Measurements from ENCODE around the gene AGER.
A peak's percentile ranks its signal among the peaks of the same experiment; 100 is the strongest.
"Not testable (repeated sequence)": the region's sequence is repeated elsewhere in the genome, so short reads cannot be mapped to it uniquely, and the experiment has no call there.

Gene AGER

DNA sequence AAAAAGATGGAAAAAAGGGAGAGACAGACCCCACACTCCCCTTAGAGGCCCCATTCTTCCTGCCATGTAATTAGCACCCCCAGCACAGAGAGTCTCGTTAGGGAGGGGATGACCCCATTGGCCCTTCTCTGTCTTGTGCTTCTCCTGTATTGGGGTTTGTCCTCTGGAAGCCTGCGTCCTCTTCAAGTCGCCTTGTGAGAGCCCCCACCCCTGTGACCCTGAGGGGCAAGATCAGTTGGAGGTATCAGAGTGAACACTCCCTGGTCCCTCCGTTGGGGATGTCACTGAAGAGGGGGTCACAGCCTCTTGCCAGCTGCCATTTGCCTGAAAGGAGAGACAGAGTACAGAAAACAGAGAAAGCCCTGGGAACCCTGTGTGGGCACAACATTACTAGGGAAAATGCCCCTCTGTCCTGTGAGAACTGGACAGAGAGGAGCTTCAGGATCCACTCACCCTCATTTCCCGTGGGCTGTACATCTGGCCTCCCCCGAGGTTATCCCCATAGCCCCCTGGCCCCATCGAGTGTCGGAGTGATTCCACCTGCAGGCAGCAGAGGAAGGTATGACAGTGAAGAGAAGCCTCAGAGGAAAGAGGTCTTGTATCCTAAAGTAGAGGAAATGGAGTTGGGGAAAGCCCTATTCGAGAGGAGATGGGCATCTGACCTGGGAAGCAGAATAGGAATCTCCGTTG lies 2.2 kb upstream of the AGER start:
- not testable (repeated sequence) for DNase-seq (ENCODE audit: low spot score)

DNA sequence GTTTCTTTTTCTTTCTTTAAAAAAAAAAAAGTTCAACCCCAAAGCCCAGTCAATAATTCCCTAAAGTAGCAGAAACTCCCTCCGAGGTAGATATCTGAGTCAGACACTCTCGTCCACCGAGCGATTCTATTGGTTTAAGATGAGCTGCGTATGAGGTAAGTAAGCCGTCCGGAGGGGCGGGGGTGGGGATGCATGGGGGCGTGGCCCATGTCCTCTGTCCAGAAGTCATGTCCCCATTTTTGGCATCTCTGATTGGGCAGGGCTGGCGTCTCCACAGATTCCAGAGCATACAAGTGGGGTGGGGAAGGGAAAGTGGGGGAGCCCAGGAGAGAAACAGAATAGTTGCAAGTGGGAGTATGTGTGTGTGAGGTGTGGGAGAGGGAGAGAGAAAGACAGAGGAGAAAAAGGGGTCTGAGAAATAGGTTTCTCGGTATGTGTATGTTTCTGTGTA lies 1.7 kb upstream of the AGER start:
- peak; percentile 76 for DNase-seq (ENCODE audit: low spot score)

DNA sequence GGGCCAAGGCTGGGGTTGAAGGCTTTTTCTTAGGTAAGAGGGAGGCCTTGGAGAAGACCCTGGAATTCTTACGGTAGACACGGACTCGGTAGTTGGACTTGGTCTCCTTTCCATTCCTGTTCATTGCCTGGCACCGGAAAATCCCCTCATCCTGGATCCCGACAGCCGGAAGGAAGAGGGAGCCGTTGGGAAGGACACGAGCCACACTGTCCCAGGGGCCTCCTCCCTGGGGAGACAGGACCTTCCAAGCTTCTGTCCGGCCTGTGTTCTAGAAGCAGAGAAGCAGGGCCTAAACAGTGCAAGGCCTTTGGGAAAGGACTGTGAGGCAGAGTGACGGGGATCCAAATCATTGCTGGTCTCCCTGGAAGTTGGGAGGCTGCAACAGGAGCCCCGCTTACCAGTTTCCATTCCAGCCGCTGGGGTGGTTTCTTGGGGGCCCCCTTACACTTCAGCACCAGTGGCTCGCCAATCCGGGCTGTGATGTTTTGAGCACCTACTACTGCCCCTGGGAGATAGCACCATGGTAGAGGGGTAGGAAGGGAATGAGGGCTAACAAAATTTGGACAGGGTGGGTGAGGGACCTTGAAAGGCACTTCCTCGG lies 470 bp downstream of the AGER start:
- DNase-seq (ENCODE audit: low spot score), result no peak

DNA sequence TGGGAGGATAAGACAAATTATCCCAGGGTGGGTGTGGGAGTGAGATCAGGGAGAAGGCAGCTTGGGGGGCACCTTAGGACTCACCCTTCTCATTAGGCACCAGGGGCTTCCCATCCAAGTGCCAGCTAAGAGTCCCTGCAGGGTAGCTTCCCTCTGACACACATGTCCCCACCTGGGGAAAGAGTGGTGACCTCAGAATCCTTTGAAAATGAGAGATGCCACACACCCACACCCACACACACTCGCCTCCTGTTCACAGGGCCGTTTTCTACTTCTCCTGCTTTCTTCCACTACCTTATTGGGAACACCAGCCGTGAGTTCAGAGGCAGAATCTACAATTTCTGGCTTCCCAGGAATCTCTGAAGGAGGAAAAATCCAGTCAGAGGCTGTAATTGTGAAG lies 1.0 kb downstream of the AGER start:
- no peak for DNase-seq (ENCODE audit: low spot score)

DNA sequence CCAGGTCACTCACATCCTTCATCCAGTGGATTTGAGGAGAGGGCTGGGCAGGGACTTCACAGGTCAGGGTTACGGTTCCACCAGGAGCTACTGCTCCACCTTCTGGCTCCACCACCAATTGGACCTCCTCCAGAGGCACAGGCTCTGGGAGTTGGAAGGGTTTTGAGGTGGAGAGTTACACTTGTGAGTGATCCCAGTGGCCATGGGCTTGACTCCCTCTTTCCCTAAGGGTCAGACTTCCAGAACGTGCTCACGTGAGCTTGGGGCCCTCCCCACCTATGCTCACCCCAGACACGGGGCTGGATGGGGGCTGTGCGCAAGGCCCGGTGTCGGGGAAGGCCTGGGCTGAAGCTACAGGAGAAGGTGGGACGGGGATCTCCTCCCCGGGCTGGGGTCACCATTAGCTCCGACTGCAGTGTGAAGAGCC lies 1.5 kb downstream of the AGER start:
- no peak for DNase-seq (ENCODE audit: low spot score)

DNA sequence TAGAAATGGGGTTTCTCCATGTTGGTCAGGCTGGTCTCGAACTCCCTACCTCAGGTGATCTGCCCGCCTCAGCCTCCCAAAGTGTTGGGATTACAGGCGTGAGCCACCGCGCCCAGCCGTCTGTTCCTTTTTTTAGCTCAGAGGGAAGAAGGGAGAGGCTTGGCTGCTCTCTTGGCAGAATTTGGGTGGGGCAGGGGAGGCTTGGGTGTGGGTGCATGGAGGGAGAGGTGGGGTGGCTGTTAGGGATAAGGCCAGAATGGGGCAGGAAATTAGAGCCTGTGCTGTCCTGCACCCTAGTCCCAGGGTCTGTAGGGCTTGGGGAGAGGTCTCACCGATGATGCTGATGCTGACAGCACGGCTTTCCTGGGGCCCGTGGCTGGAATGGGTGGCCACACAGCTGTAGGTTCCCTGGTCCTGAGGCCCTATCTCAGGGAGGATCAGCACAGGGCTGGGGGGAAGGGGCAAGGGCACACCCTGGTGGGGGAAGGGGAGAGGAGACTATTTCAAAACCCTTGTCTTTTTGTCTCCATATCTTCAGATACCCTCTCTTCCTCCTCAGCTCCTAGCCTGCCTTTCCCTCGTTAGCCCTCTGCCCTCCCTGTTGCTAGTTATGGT lies 2.0 kb downstream of the AGER start:
- DNase-seq (ENCODE audit: low spot score), result no peak

DNA sequence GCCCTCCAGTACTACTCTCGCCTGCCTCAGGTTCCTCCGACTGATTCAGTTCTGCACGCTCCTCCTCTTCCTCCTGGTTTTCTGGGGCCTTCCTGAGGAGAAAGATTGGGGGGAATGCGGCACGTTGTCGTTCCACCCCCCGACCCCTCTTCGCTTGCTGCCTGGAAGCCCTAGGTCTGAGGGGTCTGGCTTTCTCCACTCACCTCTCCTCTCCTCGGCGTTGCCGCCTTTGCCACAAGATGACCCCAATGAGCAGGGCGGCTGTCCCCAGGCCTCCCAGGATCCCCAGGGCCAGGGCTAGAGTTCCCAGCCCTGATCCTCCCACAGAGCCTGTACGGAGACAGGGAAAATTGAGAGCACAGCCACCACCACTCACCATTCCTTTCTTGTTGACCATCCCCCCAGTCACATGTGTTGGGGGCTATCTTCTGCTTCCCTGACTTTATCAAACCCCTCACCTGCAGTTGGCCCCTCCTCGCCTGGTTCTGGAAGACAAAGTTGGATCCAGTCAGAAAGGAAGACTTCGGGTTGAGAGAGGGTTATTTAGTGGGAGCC lies 2.8 kb downstream of the AGER start:
- no peak for DNase-seq (ENCODE audit: low spot score)

DNA sequence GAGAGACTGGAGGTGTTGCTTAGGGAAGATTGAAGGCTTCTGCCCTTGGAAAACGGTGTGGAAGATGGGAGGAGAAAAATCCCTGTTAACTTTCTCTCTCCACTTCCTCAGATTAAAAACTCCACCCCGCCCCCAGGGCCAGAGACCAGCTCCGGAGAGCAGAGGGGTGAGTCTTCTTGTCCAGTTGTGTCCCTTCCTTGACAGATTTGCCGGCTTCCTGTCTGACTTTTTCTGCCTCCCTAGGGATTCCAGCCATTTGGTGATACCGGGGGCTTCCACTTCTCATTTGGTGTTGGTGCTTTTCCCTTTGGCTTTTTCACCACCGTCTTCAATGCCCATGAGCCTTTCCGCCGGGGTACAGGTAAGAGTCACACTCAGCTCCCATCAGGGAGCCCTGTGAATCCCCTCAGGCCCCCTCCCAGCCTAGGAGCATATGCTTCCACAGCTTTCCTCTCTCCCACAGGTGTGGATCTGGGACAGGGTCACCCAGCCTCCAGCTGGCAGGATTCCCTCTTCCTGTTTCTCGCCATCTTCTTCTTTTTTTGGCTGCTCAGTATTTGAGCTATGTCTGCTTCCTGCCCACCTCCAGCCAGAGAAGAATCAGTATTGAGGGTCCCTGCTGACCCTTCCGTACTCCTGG lies 4.2 kb downstream of the AGER start:
- no peak for DNase-seq (ENCODE audit: low spot score)

DNA sequence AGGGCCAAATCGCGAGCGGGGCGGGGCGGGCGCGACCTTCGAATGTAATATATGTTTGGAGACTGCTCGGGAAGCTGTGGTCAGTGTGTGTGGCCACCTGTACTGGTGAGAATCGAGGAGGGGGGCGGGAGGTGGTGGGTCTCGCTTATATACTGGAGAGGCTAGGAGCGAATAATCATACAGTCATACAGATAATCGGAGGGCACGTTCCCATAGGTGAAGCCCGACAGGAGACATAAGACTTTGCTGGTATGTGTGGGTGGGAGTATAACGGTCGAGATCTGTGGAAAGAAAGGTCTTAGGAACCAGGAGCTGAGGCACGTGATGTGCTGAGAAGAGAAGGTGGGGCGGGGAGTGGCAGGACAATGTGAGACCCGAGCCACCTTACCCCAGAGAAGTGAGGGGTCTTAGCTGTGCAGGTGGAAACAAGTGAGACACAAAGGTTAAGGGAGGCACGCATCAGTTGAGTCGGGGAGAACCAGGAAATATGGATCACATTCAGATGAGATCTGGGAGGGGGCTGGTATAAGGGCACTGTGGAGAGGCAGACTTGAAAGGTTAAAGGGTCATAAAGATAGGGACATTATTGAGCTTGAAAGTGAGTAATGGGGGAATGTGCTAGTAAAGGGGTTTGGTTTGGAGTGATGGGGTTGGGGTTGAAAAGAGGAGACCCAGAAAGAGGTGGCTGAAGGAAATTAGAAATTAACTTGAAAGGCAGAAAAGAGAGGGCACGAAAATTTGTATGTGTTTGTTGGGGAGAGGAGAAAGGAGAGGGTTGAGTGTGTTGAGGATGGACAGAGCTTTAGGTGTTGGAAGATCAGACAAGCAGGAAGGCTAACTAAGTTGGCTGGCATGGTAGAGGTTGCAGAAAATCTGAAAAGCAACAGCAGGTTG lies 5.3 kb downstream of the AGER start:
- no peak for DNase-seq (ENCODE audit: low spot score)

DNA sequence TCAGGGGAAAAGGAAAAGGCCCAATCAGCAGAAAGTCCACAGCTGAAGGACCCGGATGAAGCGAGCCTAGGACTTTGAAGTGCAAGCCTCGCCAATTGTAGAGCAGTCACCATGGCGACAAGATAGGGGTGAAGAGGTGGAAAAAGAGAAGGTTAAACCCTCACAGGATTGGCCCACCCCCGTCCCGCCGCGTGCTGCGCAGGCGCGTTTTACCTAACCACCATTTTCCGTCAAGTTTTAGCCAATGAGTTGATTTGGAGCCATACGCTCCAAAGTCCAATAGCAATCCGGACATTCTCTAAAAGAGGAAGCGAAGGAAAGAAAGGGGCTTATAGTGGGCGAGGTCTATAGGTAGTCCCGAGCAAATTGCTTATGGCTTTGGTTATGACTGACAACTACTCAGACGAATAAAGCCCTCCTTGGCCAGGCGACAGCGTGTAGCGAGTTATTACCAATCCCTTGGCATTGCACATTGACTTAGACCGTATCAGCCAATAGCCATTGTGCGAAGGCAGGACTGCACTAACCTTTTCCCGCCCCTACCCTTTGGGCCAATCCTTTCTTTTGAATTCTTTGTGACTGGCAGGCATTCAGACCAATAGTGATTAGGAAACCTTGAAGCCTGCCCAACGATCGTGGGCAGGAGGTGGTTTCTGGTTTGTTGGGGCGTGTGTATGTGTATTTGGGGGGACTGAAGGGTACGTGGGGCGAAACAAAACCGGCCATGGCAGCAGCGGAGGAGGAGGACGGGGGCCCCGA lies 6.1 kb downstream of the AGER start, which contains the start of gene RNF5:
Gene RNF5 (plus strand): TSS at position 618 of the 759 bp plus-strand sequence. CDS start 107 bp downstream, at position 725.
- peak; percentile 97 for DNase-seq (ENCODE audit: low spot score)

DNA sequence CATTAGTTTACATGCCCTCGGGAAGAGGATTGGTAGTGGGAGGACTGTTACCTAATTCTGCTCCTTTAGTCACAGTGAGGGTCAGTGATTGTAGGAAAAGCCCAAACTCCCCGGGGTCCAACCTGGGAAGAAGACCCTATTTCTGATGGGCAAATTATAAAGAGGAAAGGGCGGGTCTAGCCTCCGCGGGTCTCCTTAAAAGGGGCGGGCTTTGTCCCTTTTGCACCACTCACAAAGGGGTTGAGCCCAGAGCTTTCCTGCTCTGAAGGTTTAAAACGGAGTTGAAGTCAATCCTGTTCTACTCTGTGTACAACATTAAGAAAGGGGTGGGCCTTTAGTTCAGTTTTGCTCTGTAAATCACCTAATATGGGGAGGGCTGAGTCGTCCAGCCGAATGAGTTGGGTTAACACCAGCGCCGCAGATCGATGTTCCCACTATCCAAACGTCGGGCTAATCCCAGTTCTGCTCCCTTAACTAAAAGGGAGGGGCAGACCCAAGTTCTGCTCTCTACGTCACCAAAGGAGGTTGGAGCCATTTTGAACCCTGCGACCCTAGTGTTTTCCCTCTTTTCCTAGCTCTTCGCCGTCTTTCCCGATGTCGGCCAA lies 6.8 kb downstream of the AGER start:
- DNase-seq (ENCODE audit: low spot score), result no peak

DNA sequence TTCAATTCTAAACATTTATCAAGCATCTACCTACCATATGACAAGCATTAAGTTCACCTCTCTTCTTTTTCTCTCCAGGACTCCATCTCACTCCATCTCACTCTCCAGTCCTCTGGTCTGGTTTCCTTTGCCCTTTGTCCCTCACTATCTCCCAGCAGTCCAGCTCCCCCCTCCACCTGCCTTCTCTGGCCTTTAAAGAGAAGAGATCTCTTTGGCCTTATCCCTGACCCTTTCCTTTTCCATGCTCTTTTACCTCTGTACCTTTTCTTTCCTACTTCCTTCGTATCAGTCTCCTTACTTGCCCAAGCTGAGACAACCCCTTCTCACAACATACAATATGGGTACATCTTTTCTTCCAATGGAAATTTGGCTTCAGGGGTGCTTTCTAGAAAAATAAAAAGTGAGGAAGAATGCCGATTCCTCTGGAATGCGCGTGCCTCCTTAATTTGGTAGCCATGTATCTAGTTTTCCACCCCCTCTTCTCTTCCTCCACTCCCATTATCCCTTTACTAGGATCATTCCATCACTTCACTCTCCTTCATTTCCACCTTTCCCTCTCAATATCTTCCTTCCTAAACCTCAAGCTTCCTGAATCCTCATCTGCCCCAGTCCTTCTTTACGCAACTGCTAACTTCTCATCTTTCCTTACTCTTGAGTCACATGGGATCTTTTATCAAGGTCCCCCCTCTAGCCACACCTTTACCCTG lies 7.4 kb downstream of the AGER start:
- DNase-seq (ENCODE audit: low spot score), result no peak

DNA sequence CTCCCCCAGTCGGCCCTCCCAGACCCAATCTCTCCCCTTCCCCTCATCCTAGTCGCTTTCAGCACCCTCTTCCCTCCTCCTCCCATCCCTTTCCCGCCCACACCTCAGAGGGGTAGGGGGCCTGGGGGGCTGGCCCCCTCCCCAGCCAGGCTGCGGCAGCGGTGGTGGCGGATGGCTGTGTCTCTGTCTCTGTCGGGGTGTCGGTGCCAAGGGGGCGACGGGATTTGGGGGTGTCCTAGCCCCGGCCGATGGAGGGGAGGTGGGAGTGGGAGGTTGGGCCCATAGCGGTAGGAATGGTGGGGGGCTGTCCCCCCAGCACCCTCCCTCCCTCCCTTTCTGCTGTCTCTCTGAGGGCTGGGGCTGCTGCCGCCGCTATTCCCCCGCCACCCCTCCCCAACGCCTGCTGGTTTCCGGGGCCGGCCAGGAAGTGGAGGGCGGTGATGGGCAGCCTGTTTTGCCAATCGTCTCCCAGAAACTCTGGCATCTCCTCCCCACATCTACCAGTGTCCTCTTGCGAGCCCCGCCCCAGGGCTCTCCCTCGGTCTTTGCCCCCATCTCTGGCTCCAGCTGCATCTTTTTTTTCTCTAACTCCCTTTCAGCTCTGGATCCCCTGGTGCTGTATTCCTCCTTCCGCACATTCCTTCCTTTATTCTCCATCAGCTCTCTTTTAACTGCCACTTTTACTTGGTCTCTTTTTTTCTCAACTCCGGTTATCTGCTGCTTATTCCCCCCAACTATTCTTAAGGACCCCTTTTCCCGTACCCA lies 8.2 kb downstream of the AGER start, which contains the start of gene AGPAT1:
Gene AGPAT1 (minus strand): TSS at position 374 of the 765 bp plus-strand sequence. CDS start 4,588 bp downstream, outside the sequence.
- DNase-seq (ENCODE audit: low spot score), result peak; percentile 98

DNA sequence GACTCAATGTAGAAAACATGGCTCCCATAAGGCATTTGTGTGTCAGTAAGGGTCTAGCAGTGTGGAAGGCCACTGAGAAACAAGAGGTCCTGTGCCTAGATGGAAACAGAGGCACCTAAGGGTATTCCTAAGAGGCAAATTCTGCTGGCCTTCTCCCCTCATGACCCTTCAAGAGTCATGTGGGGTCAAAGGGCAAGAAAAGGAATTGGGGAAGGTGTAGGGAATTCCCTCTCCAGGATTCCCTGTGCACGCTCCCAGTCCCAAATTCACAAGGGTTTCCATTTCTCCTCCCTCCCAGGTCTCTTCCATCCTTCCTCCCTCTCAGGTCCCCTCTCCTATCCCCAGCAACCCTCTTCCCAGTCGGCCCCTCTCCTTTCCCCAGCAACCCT lies 8.7 kb downstream of the AGER start:
- no peak for DNase-seq (ENCODE audit: low spot score)

DNA sequence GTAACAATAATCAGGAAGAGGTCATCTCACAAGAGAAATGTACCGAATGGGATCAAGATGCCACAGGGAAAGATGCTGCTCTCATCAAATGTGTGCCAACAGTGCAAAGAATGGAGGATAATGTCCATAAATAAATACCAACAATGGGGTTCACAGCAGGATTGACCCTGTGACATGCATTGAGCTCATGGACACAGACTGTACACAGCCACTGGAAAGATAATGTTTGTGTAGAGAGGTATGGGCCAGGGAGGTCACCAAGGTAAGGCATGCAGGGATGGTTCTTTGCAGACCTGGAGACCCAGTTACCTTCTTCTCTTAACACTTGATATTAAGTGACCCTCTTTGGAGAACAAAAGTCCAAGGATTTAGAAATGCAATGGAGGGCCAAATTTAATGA lies 9.6 kb downstream of the AGER start:
- no peak for DNase-seq (ENCODE audit: low spot score)

DNA sequence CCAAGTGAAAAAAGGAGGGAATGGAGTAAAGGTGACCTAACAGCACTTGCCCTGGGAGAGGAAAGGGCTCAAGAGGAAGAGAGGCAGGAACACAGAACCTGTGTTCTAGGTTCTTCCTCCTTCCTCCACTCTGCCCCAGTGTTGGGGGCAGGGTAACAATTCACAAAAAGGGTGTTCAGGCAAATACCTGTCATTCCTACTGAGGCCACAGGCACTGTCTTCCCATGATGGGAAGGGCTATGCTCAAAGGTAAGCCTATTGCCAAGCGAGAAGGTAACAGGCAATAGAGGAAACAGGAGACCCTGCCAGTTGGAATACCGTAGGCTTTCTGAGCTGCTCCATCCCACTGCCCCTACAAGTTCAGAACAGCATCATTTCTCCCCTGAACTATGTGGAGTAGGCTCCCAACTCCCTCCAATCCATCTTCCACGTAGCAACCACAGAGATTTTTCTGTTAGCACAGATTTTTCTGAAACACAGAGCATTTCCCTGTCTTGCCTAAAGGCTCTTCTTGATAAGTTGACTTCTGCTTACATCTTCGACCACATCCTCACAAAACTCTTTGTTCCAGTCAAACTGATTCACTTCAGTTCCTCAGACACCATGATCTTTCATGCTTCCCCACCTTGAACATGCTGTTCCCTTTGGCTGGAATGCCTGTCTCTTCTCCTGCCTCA lies 10.9 kb downstream of the AGER start:
- DNase-seq (ENCODE audit: low spot score), result no peak

DNA sequence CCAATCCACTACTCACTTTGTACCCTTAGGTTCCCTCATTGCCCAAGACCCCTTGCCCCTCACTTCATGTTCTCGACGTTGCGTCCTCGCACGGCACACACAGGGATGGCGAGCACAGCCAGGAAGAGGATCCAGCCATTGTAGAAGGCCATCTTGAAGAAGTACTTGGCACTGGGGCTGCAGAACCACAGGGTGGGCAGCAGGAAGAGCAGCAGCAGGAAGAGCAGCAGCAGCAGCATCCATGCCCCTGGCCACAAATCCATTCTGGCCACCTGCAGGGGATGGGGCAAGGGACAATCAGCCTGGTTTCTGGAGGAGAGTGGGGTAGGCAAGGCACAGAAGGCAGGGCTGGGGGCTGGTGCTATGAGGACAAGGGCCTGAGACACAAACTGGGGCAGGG lies 12.8 kb downstream of the AGER start:
- DNase-seq (ENCODE audit: low spot score), result no peak

DNA sequence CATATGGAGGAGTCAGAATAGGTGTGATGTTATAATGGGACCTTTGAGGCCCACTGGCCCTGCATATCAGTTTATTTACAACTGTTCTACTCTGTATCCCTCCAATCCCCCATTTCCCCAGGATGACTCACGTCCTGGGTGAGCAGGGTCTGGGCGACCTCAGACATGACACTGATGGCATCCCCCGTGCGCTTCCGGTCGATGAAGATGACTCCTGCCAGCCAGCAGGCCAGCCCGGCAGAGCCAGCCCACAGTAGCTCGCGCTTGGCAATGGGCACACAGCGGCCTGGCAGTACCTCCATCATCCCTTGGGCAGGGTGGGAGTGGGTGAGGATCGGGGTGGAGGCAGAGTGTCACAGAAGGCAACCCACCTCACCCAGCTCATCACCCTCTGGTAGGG lies 13.8 kb downstream of the AGER start:
- DNase-seq (ENCODE audit: low spot score), result no peak
